Stomach (tissue), 9 donors: ENCODE data around the gene MEGF6. TPM values are rescaled to one million over a fixed set of nuclear protein-coding genes. Genes with fewer than 3 reads are reported as not detected.

Source experiments
- DNase-seq, 2 donors: peaks; one replicate each; pipeline versions ENCODE4 v3.0.0 to v3.0.0-alpha.2; 2013 to 2019
- H3K27ac ChIP-seq, 5 donors: fragments of 200-600 bp in 4 of 5; sonication (generic) in 4 of 5; one replicate each; pipeline ENCODE4 v1.5.1; 2013 to 2019; ENCODE audit warnings: mild to moderate bottlenecking in 1 of 5, moderate library complexity in 1 of 5
- H3K27me3 ChIP-seq, 3 donors: fragments of 200-600 bp; sonication (generic); one replicate each; pipeline ENCODE4 v1.5.1; 2017 to 2019; ENCODE audit warnings: mixed run types in 1 of 3
- H3K36me3 ChIP-seq, 4 donors: fragments of 200-600 bp; sonication (generic); 1 replicate in 3 of 4; 2 replicates in 1 of 4; pipeline ENCODE4 v1.5.1; 2016 to 2019
- H3K4me1 ChIP-seq, 4 donors: fragments of 200-600 bp; sonication (generic); one replicate each; pipeline ENCODE4 v1.5.1; 2016 to 2019
- H3K4me3 ChIP-seq, 4 donors: fragments of 200-600 bp; sonication (generic) in 3 of 4; one replicate each; pipeline ENCODE4 v1.5.1; 2016 to 2019; ENCODE audit warnings: mild to moderate bottlenecking in 1 of 4
- H3K9me3 ChIP-seq, 4 donors: fragments of 200-600 bp; sonication (generic); one replicate each; pipeline ENCODE4 v1.5.1; 2016 to 2019
- CTCF ChIP-seq, 7 experiments: fragments of 450-650 bp in 4 of 7; fragments of 200-600 bp in 3 of 7; sonication (generic) in 3 of 7; IDR thresholded peaks; one replicate each; pipeline ENCODE4 v1.5.1; 2016 to 2019; ENCODE audit warnings: antibody characterized with exemption in 7 of 7, control low read depth in 2 of 7, mild to moderate bottlenecking in 1 of 7
- EP300 ChIP-seq: sonication (generic); formaldehyde crosslinking; IDR thresholded peaks from one replicate; pipeline ENCODE4 v1.6.1; 2017; ENCODE audit warnings: antibody characterized with exemption
- POLR2A ChIP-seq, 4 donors: fragments of 450-650 bp; IDR thresholded peaks; one replicate each; pipeline ENCODE4 v1.6.1; 2016; ENCODE audit warnings: antibody characterized with exemption in 4 of 4, control low read depth in 2 of 4, mild to moderate bottlenecking in 1 of 4, moderate library complexity in 1 of 4
- POLR2AphosphoS5 ChIP-seq, 3 donors: sonication (generic); formaldehyde crosslinking; IDR thresholded peaks; one replicate each; pipeline ENCODE4 v1.6.1; 2016; ENCODE audit warnings: antibody characterized with exemption in 3 of 3
- WGBS, 5 donors: extraction: QIAGEN DNeasy Blood & Tissue Kit in 3 of 5; methylation state at CpG; one replicate each; pipeline versions ENCODE4 v1.1.5 to v1.1.7; 2013 to 2018; 5-methylcytosine and 5-hydroxymethylcytosine counted together
- intact Hi-C: fragments of 100-400 bp; cut with DNase I; formaldehyde crosslinking; loops from one replicate; pipeline ENCODE4 v1.15.1; 2023; ENCODE audit warnings: low total_unique reads
- polyA plus RNA-seq, 3 donors: library from polyadenylated mRNA; stranded (reverse); fragments of 200-250 nt; gene quantifications; one replicate each; pipeline ENCODE4 v1.2.3, GENCODE V29; 2013
- total RNA-seq, 5 donors: library from RNA; depleted of rRNA; stranded (reverse); fragments of >200 nt; gene quantifications; one replicate each; pipeline versions ENCODE4 v1.1.0 to v1.2.3, GENCODE V29; 2014 to 2016
- donor health status: healthy with polysubstance abuse.
- donor health status: Bipolar disorder and iron deficiency.
- donor health status: healthy.

The MEGF6 gene
- total and polyA plus RNA-seq, 8 donors: 2.6 to 57.2 (median 26.7) TPM

GRCh38 chr1:3508757-3509415 lies 102.4 kb downstream of the MEGF6 start:
- no peaks in the 10 kb centered on the region for H3K27me3 ChIP-seq
- 91 to 96% (median 93%) methylated on average over 12 to 33 of the region's 33 CpGs for WGBS, 5 donors
- peaks cover 0 to 37% (median 12%) of the 10 kb centered on the region in 4 donors for H3K36me3 ChIP-seq
- TF ChIP-seq POLR2AphosphoS5 (IDR thresholded peaks at IDR 0.05): no peak
- TF ChIP-seq EP300: no peak
- TF ChIP-seq CTCF (IDR thresholded peaks at IDR 0.05): no peak
- TF ChIP-seq POLR2A (IDR thresholded peaks at IDR 0.05): no peak
- DNase-seq: no peak
- no peak overlapping the region for H3K4me3 ChIP-seq
- H3K27ac ChIP-seq: no peak overlapping the region
- intact Hi-C loops: no loop called here
- no peaks in the 10 kb centered on the region for H3K9me3 ChIP-seq
- no peaks in the 10 kb centered on the region for H3K4me1 ChIP-seq

GRCh38 chr1:3507636-3508275 lies 103.6 kb downstream of the MEGF6 start:
- Histone ChIP-seq H3K27ac (no peak overlapping the region), H3K27me3 (no peaks in the 10 kb centered on the region), H3K9me3 (no peaks in the 10 kb centered on the region), H3K36me3 (peaks cover 0 to 37% (median 12%) of the 10 kb centered on the region in 4 donors), H3K4me1 (no peaks in the 10 kb centered on the region), H3K4me3 (no peak overlapping the region)
- 85 to 94% (median 91%) methylated on average over 10 to 11 of the region's 11 CpGs for WGBS, 5 donors
- no peak for DNase-seq
- intact Hi-C loops: no loop called here
- TF ChIP-seq EP300: no peak
- no peak for TF ChIP-seq POLR2A (IDR thresholded peaks at IDR 0.05)
- TF ChIP-seq CTCF (IDR thresholded peaks at IDR 0.05): no peak
- TF ChIP-seq POLR2AphosphoS5 (IDR thresholded peaks at IDR 0.05): no peak

GRCh38 chr1:3506943-3507342 lies 104.4 kb downstream of the MEGF6 start:
- intact Hi-C loops: no loop called here
- H3K27me3 ChIP-seq: no peaks in the 10 kb centered on the region
- 92 to 94% (median 93%) methylated on average over 7 of the region's 7 CpGs for WGBS, 5 donors
- no peak for DNase-seq
- TF ChIP-seq POLR2AphosphoS5 (IDR thresholded peaks at IDR 0.05) (no peak), EP300 (no peak), CTCF (IDR thresholded peaks at IDR 0.05) (no peak), POLR2A (IDR thresholded peaks at IDR 0.05) (no peak)
- no peaks in the 10 kb centered on the region for H3K9me3 ChIP-seq
- H3K4me3 ChIP-seq: no peak overlapping the region
- no peak overlapping the region for H3K27ac ChIP-seq
- H3K4me1 ChIP-seq: no peaks in the 10 kb centered on the region
- H3K36me3 ChIP-seq: peaks cover 0 to 37% (median 12%) of the 10 kb centered on the region in 4 donors

GRCh38 chr1:3506041-3506440 lies 105.3 kb downstream of the MEGF6 start:
- Histone ChIP-seq H3K36me3 (peaks cover 0 to 28% (median 8%) of the 10 kb centered on the region in 4 donors), H3K9me3 (no peaks in the 10 kb centered on the region), H3K27me3 (no peaks in the 10 kb centered on the region), H3K4me1 (no peaks in the 10 kb centered on the region), H3K4me3 (no peak overlapping the region), H3K27ac (no peak overlapping the region)
- DNase-seq: no peak
- intact Hi-C loops: no loop called here
- TF ChIP-seq POLR2AphosphoS5 (IDR thresholded peaks at IDR 0.05) (no peak), EP300 (no peak), CTCF (IDR thresholded peaks at IDR 0.05) (no peak), POLR2A (IDR thresholded peaks at IDR 0.05) (no peak)
- WGBS, 5 donors: 93 to 100% (median 95%) methylated on average over 11 to 15 of the region's 15 CpGs
